Measurements from ENCODE around the gene HOXD1. TPM values are rescaled to one million over a fixed set of nuclear protein-coding genes. Genes with fewer than 3 reads are reported as not detected.

Gene HOXD1
- polyA plus RNA-seq, 1 of the 3 experiments (the other 2 are of a cell fraction), result not detected

DNA sequence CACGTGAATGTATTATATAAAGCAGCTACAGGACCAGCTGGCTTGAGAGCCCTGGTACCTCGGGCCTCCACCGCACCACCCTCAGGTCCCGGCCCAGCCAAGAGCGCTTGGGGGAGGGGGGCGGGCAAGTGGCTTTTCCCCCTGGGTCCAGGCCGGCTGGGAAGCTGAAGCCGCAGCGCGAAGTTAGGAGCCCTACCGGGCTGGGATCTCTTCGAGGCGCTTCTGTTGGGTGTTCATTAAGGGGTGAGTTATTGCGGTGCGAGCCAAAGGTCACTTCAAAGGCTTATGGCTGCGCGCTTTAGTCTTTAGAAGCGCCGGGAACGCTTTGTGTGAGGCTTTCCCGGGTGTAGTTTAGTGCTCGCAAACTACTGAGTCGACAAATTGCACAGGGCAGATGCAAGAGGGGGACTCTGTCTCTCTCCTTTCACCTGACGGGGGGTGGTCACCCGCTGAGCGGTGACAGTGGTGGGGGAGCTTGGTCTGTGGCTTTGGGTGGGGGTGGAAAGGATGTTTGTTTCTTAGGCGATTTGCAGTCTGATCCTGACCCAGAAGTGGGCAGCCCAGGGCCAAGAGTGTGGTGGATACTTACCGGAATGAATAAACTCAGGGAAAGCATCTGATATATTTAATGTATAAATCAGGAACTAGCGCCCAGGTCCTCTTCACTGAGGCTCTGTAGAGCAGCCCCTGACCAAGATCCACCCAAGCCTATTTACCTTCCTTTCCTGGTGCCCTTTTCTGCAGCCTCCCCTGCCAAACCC lies 25.4 kb upstream of the HOXD1 start:
- Histone ChIP-seq H2AFZ (ENCODE audit: low read depth) (no peak overlapping the region), H3K9me3 (no peaks in the 10 kb centered on the region), H3K27ac (ENCODE audit: low read depth in 2 of 2, low read length in 1 of 2) (no peak overlapping the region), H3K4me3 (ENCODE audit: low read depth in 2 of 2, low read length in 1 of 2) (no peak overlapping the region), H3K9me2 (no peaks in the 10 kb centered on the region), H3K9ac (no peak overlapping the region), H3K4me1 (ENCODE audit: control insufficient read depth in 1 of 2, insufficient read depth in 2 of 2, low read depth in 1 of 2, low read length in 1 of 2) (peaks cover 0 to 3% of the 10 kb centered on the region in 2 experiments; a peak in 2 of 4 replicates), H3K4me2 (no peak overlapping the region), H3K27me3 (ENCODE audit: insufficient read depth) (no peaks in the 10 kb centered on the region), H3K36me3 (replicated peaks in 1 of 2; ENCODE audit: control insufficient read depth in 1 of 2, insufficient read depth in 2 of 2, low read length in 1 of 2) (peaks cover 0 to 3% of the 10 kb centered on the region in 2 experiments), H3F3A (replicated peaks; ENCODE audit: insufficient read depth) (no peaks in the 10 kb centered on the region), H3K79me2 (ENCODE audit: insufficient read depth) (no peaks in the 10 kb centered on the region), H4K20me1 (ENCODE audit: insufficient read depth) (no peaks in the 10 kb centered on the region)
- TF ChIP-seq GABPA (IDR thresholded peaks at IDR 0.05; ENCODE audit: low read depth) (no peak), FOXJ3 (CRISPR knock-in tag; IDR thresholded peaks at IDR 0.05) (no peak), GATA2 (CRISPR knock-in tag; IDR thresholded peaks at IDR 0.05) (no peak), SMC3 (IDR thresholded peaks at IDR 0.05; ENCODE audit: low read depth, low read length) (no peak), RFX5 (IDR thresholded peaks at IDR 0.05; ENCODE audit: low read length) (no peak), FOXM1 (IDR thresholded peaks at IDR 0.05; ENCODE audit: low read depth) (no peak), TEAD4 (IDR thresholded peaks at IDR 0.05; ENCODE audit: borderline replicate concordance, insufficient read depth) (no peak), MXI1 (IDR thresholded peaks at IDR 0.05; ENCODE audit: low read depth, low read length) (no peak), NRF1 (IDR thresholded peaks at IDR 0.05; ENCODE audit: low read depth, low read length) (no peak), SIN3A (IDR thresholded peaks at IDR 0.05; ENCODE audit: borderline replicate concordance, low read depth, low read length) (no peak), TAF1 (IDR thresholded peaks at IDR 0.05; ENCODE audit: borderline replicate concordance, low read depth, low read length) (no peak), ELF1 (IDR thresholded peaks at IDR 0.05) (no peak), RCOR1 (IDR thresholded peaks at IDR 0.05; ENCODE audit: low read length) (no peak), EP300 (IDR thresholded peaks at IDR 0.05; ENCODE audit: borderline replicate concordance in 1 of 2, low read depth in 1 of 2, low read length in 1 of 2) (no peak)
- TF ChIP-seq, protein P1, sequence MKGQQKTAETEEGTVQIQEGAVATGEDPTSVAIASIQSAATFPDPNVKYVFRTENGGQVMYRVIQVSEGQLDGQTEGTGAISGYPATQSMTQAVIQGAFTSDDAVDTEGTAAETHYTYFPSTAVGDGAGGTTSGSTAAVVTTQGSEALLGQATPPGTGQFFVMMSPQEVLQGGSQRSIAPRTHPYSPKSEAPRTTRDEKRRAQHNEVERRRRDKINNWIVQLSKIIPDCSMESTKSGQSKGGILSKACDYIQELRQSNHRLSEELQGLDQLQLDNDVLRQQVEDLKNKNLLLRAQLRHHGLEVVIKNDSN (IDR thresholded peaks at IDR 0.05; ENCODE audit: borderline replicate concordance, low read depth), result no peak
- TF ChIP-seq, protein P2, sequence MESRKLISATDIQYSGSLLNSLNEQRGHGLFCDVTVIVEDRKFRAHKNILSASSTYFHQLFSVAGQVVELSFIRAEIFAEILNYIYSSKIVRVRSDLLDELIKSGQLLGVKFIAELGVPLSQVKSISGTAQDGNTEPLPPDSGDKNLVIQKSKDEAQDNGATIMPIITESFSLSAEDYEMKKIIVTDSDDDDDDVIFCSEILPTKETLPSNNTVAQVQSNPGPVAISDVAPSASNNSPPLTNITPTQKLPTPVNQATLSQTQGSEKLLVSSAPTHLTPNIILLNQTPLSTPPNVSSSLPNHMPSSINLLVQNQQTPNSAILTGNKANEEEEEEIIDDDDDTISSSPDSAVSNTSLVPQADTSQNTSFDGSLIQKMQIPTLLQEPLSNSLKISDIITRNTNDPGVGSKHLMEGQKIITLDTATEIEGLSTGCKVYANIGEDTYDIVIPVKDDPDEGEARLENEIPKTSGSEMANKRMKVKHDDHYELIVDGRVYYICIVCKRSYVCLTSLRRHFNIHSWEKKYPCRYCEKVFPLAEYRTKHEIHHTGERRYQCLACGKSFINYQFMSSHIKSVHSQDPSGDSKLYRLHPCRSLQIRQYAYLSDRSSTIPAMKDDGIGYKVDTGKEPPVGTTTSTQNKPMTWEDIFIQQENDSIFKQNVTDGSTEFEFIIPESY (IDR thresholded peaks at IDR 0.05; ENCODE audit: borderline replicate concordance, low read depth), result no peak
- TF ChIP-seq, protein P3, sequence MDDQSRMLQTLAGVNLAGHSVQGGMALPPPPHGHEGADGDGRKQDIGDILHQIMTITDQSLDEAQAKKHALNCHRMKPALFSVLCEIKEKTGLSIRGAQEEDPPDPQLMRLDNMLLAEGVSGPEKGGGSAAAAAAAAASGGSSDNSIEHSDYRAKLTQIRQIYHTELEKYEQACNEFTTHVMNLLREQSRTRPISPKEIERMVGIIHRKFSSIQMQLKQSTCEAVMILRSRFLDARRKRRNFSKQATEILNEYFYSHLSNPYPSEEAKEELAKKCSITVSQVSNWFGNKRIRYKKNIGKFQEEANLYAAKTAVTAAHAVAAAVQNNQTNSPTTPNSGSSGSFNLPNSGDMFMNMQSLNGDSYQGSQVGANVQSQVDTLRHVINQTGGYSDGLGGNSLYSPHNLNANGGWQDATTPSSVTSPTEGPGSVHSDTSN (IDR thresholded peaks at IDR 0.05), result no peak
- CTCF ChIA-PET, result interaction anchor here (0.7 to 1.2 kb wide), 3 partner anchors 22 to 489 kb away, joined by 3 to 6 read pairs (median 3); no protein-coding TSS in a partner anchor
- 84% methylated on average over 23 of the region's 29 CpGs for WGBS (ENCODE audit: low lambda C conversion rate)
- DNase-seq, result no peak
- POLR2A ChIA-PET, result interaction anchor here (1.6 kb wide), 1 partner anchor 391 kb away, joined by 3 read pairs; no protein-coding TSS in a partner anchor

Measured in SK-N-SH (cell line).